ENCODE measurements around the gene RFWD3. TPM values are rescaled to one million over a fixed set of nuclear protein-coding genes. Genes with fewer than 3 reads are reported as not detected.

The RFWD3 gene
- total and polyA plus RNA-seq, 2 of the 13 experiments (the other 11 are each of a cell fraction or from before 2014, with no cell fraction given): 23.4 to 62.6 TPM

DNA sequence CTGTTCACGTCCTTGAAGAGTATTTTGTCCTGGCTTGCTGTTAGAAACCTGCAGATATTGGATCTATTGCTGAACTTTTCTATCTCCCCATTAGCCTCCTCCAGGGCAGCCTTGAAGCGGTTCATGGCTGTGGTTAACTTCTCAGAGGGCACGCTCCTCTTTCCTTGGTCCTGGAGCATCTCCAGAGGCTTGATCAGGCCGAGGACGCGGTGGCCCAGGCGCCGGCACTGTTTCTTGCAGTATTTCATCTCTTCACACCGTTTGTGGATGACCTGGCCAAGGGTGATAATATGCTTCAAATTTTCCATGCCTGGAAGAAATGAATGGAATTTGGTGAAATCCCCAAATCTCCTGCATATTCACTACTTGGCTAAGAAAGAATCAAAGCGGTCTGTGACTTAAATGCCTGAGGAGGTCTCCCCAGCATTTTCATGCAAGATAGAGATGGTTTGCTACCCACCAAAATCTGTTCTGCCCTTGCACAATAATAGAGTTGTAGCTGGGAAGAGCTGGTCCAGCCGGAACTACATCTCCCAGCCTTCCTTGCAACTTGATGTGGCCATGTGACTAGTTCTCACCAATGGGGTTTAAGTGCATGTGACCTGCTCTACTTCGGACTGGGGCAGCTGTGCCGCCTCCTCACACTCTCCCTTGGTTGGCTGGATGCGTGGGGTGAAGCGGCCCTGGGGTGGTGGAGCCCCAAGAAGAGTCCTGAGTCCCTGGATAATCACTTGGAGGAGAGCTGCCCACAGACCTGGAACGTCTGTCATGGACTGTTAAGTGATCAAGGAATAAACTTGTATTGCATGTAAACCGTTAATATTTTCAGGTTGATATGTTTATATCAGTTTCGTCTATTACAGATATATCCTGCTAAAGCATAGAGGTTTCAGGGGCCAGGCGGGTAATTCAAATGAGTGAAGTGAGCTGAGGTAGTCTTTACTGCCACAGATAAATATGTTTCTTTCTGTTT, 29.1 kb upstream of the RFWD3 start (continued):
- TF ChIP-seq, protein P1, sequence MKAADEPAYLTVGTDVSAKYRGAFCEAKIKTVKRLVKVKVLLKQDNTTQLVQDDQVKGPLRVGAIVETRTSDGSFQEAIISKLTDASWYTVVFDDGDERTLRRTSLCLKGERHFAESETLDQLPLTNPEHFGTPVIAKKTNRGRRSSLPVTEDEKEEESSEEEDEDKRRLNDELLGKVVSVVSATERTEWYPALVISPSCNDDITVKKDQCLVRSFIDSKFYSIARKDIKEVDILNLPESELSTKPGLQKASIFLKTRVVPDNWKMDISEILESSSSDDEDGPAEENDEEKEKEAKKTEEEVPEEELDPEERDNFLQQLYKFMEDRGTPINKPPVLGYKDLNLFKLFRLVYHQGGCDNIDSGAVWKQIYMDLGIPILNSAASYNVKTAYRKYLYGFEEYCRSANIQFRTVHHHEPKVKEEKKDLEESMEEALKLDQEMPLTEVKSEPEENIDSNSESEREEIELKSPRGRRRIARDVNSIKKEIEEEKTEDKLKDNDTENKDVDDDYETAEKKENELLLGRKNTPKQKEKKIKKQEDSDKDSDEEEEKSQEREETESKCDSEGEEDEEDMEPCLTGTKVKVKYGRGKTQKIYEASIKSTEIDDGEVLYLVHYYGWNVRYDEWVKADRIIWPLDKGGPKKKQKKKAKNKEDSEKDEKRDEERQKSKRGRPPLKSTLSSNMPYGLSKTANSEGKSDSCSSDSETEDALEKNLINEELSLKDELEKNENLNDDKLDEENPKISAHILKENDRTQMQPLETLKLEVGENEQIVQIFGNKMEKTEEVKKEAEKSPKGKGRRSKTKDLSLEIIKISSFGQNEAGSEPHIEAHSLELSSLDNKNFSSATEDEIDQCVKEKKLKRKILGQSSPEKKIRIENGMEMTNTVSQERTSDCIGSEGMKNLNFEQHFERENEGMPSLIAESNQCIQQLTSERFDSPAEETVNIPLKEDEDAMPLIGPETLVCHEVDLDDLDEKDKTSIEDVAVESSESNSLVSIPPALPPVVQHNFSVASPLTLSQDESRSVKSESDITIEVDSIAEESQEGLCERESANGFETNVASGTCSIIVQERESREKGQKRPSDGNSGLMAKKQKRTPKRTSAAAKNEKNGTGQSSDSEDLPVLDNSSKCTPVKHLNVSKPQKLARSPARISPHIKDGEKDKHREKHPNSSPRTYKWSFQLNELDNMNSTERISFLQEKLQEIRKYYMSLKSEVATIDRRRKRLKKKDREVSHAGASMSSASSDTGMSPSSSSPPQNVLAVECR (CRISPR knock-in tag; IDR thresholded peaks at IDR 0.05; ENCODE audit: borderline replicate concordance): peak; percentile 74; the same call in 1 of the 2 replicates
- TF ChIP-seq DMAP1 (CRISPR knock-in tag; IDR thresholded peaks at IDR 0.05): peak; percentile 47; the same call in 1 of the 2 replicates
- TF ChIP-seq ZNF24 (IDR thresholded peaks at IDR 0.05): no peak
- TF ChIP-seq HIVEP1 (CRISPR knock-in tag; IDR thresholded peaks at IDR 0.05): no peak
- TF ChIP-seq IRF2 (CRISPR knock-in tag; IDR thresholded peaks at IDR 0.05): peak; percentile 96
- TF ChIP-seq SNRNP70 (IDR thresholded peaks at IDR 0.05; ENCODE audit: low read depth, low read length): no peak
- TF ChIP-seq, protein P2, sequence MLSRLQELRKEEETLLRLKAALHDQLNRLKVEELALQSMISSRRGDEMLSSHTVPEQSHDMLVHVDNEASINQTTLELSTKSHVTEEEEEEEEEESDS (CRISPR knock-in tag; IDR thresholded peaks at IDR 0.05; ENCODE audit: borderline replicate concordance): peak; percentile 67; the same call in 1 of the 2 replicates
- TF ChIP-seq RFXANK (CRISPR knock-in tag; IDR thresholded peaks at IDR 0.05): peak; percentile 79; the same call in 1 of the 2 replicates
- no peak for TF ChIP-seq ZBTB7A (CRISPR knock-in tag; IDR thresholded peaks at IDR 0.05)
- 0 out of 2 replicates have a peak, but pooled peaks have one; percentile 29 for TF ChIP-seq ISX (CRISPR knock-in tag; conservative IDR thresholded peaks at IDR 0.05)
- TF ChIP-seq, protein P3, sequence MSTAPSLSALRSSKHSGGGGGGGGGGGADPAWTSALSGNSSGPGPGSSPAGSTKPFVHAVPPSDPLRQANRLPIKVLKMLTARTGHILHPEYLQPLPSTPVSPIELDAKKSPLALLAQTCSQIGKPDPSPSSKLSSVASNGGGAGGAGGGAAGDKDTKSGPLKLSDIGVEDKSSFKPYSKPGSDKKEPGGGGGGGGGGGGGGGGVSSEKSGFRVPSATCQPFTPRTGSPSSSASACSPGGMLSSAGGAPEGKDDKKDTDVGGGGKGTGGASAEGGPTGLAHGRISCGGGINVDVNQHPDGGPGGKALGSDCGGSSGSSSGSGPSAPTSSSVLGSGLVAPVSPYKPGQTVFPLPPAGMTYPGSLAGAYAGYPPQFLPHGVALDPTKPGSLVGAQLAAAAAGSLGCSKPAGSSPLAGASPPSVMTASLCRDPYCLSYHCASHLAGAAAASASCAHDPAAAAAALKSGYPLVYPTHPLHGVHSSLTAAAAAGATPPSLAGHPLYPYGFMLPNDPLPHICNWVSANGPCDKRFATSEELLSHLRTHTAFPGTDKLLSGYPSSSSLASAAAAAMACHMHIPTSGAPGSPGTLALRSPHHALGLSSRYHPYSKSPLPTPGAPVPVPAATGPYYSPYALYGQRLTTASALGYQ (CRISPR knock-in tag; IDR thresholded peaks at IDR 0.05): no peak
- TF ChIP-seq, protein P4, sequence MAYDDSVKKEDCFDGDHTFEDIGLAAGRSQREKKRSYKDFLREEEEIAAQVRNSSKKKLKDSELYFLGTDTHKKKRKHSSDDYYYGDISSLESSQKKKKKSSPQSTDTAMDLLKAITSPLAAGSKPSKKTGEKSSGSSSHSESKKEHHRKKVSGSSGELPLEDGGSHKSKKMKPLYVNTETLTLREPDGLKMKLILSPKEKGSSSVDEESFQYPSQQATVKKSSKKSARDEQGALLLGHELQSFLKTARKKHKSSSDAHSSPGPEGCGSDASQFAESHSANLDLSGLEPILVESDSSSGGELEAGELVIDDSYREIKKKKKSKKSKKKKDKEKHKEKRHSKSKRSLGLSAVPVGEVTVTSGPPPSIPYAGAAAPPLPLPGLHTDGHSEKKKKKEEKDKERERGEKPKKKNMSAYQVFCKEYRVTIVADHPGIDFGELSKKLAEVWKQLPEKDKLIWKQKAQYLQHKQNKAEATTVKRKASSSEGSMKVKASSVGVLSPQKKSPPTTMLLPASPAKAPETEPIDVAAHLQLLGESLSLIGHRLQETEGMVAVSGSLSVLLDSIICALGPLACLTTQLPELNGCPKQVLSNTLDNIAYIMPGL (CRISPR knock-in tag; IDR thresholded peaks at IDR 0.05; ENCODE audit: borderline replicate concordance in 1 of 2, low read depth in 1 of 2): 0 out of 4 replicates have a peak, but pooled peaks have one; percentile 49 to 63
- TF ChIP-seq MAFF (IDR thresholded peaks at IDR 0.05; ENCODE audit: low read depth, low read length): no peak
- TF ChIP-seq SIX1 (CRISPR knock-in tag; IDR thresholded peaks at IDR 0.05; ENCODE audit: borderline replicate concordance): no peak; the same call in 1 of the 2 replicates
- TF ChIP-seq POLR2A (IDR thresholded peaks at IDR 0.05; ENCODE audit: insufficient read depth in 1 of 2, low read depth in 2 of 2, low read length in 2 of 2): peak; percentile 81 to 96
- TF ChIP-seq SAP130 (CRISPR knock-in tag; IDR thresholded peaks at IDR 0.05; ENCODE audit: low read depth): peak; percentile 88
- no peak for TF ChIP-seq SP4 (CRISPR knock-in tag; IDR thresholded peaks at IDR 0.05)
- TF ChIP-seq, protein P5, sequence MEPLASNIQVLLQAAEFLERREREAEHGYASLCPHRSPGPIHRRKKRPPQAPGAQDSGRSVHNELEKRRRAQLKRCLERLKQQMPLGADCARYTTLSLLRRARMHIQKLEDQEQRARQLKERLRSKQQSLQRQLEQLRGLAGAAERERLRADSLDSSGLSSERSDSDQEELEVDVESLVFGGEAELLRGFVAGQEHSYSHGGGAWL (CRISPR knock-in tag; IDR thresholded peaks at IDR 0.05): no peak
- TF ChIP-seq, protein P6, sequence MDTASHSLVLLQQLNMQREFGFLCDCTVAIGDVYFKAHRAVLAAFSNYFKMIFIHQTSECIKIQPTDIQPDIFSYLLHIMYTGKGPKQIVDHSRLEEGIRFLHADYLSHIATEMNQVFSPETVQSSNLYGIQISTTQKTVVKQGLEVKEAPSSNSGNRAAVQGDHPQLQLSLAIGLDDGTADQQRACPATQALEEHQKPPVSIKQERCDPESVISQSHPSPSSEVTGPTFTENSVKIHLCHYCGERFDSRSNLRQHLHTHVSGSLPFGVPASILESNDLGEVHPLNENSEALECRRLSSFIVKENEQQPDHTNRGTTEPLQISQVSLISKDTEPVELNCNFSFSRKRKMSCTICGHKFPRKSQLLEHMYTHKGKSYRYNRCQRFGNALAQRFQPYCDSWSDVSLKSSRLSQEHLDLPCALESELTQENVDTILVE (CRISPR knock-in tag; IDR thresholded peaks at IDR 0.05): peak; percentile 76
- peak; percentile 65 for TF ChIP-seq HDAC2 (CRISPR knock-in tag; IDR thresholded peaks at IDR 0.05)

Data from HepG2 (cell line).